HepG2 (cell line): ENCODE results near the gene TM4SF4. TPM values are rescaled to one million over a fixed set of nuclear protein-coding genes. Genes with fewer than 3 reads are reported as not detected.

Experiments
- ATAC-seq: fragments of 200-7000 bp; cut with Tn5 transposase; 3 replicates; pipeline ENCODE4 v1.9.1; 2020; ENCODE audit warnings: mild to moderate bottlenecking, moderate library complexity
- BruUV-seq: library from RNA; stranded (reverse); fragments of 400-500 nt; replicated peaks from 2 replicates; lab custom pipeline; 2021; lab: Mats Ljungman, UMichigan
- CTCF ChIA-PET: fragments of 300-600 bp; formaldehyde crosslinking; extraction: SDS; loops from one replicate; lab custom pipeline; 2021; ENCODE audit warnings: low total read pairs, inconsistent platforms, low intra/inter-chr PET ratio; lab: Yijun Ruan, JAX
- POLR2A ChIA-PET: fragments of 350-600 bp; sonication (Branson Sonifier 250); formaldehyde crosslinking; loops from one replicate; lab custom pipeline; 2020; ENCODE audit warnings: antibody characterized with exemption, inconsistent platforms; lab: Yijun Ruan, JAX
- DNase-seq: peaks from one replicate; pipeline ENCODE4 v3.0.0-alpha.2; 2015; ENCODE audit warnings: low spot score
- FAIRE-seq: peaks from 3 replicates; lab custom pipeline; 2011; peaks lifted over from hg19 to GRCh38; lab: Jason Lieb, UNC
- H2AFZ ChIP-seq: one replicate; pipeline ENCODE4 v1.6.1; 2011; ENCODE audit warnings: low read length, inconsistent platforms
- H3K27ac ChIP-seq: fragments of 300-600 bp; 3 replicates; pipeline ENCODE4 v1.8.0; 2011; ENCODE audit warnings: mixed run types, mild to moderate bottlenecking, mixed read lengths, low read length, inconsistent platforms; ENCODE audit not compliant: insufficient read depth; ENCODE audit errors: extremely low read length
- H3K27me3 ChIP-seq, 2 experiments: fragments of 200-600 bp in 1 of 2; 2 replicates in 1 of 2; 3 replicates in 1 of 2; pipeline versions ENCODE4 v1.6.0 to v1.8.0; 2011; ENCODE audit warnings: low read length in 2 of 2, mild to moderate bottlenecking in 2 of 2, moderate library complexity in 2 of 2, inconsistent platforms in 1 of 2; ENCODE audit not compliant: insufficient read depth in 2 of 2, control insufficient read depth in 1 of 2
- H3K36me3 ChIP-seq, 2 experiments: fragments of 200-600 bp in 1 of 2; replicated peaks in 1 of 2; 2 replicates in 1 of 2; 3 replicates in 1 of 2; pipeline versions ENCODE4 v1.5.1 to v1.8.0; 2011; ENCODE audit warnings: low read length in 2 of 2, inconsistent platforms in 1 of 2; ENCODE audit not compliant: insufficient read depth in 2 of 2, control insufficient read depth in 1 of 2
- H3K4me1 ChIP-seq: 2 replicates; pipeline ENCODE4 v1.5.1; 2012; ENCODE audit warnings: low read length, inconsistent platforms; ENCODE audit not compliant: insufficient read depth
- H3K4me2 ChIP-seq: 2 replicates; pipeline ENCODE4 v1.6.0; 2011; ENCODE audit warnings: low read depth, low read length, inconsistent platforms
- H3K4me3 ChIP-seq, 3 experiments: fragments of 200-600 bp in 1 of 3; sonication (generic), shearing (Covaris generic) in 1 of 3; replicated peaks in 1 of 3; 2 replicates each; pipeline ENCODE4 v1.5.1; 2011 to 2016; ENCODE audit warnings: low read length in 3 of 3, inconsistent platforms in 2 of 3, low read depth in 2 of 3, mild to moderate bottlenecking in 2 of 3, control low read depth in 1 of 3, mixed read lengths in 1 of 3; ENCODE audit not compliant: insufficient read depth in 1 of 3
- H3K79me2 ChIP-seq: one replicate; pipeline ENCODE4 v1.6.1; 2011; ENCODE audit warnings: low read length, inconsistent platforms; ENCODE audit not compliant: insufficient read depth
- H3K9ac ChIP-seq: 2 replicates; pipeline ENCODE4 v1.6.0; 2011; ENCODE audit warnings: mild to moderate bottlenecking, low read depth, low read length, inconsistent platforms; ENCODE audit not compliant: insufficient read depth
- H3K9me3 ChIP-seq: 2 replicates; pipeline ENCODE4 v1.5.1; 2012; ENCODE audit warnings: mild to moderate bottlenecking, low read length
- H4K20me1 ChIP-seq: 2 replicates; pipeline ENCODE4 v1.6.0; 2011; ENCODE audit warnings: inconsistent platforms, mild to moderate bottlenecking, low read length, moderate library complexity; ENCODE audit not compliant: insufficient read depth
- KLF9 ChIP-seq: IDR thresholded peaks from 2 replicates; pipeline ENCODE4 v1.6.1; 2016; ENCODE audit warnings: low read depth
- MAFF ChIP-seq: IDR thresholded peaks from 2 replicates; pipeline ENCODE4 v1.6.1; 2011; ENCODE audit warnings: low read depth, low read length, improper control_type of control experiment
- MAFK ChIP-seq, 2 experiments: IDR thresholded peaks in 1 of 2; conservative IDR thresholded peaks in 1 of 2; 2 replicates each; pipeline ENCODE4 v1.6.1; 2011; ENCODE audit warnings: improper control_type of control experiment in 2 of 2, low read length in 2 of 2
- MIXL1 ChIP-seq: IDR thresholded peaks from 2 replicates; pipeline ENCODE4 v1.6.1; 2016
- NFE2L2 ChIP-seq: fragments of 150-350 bp; IDR thresholded peaks from 2 replicates; pipeline ENCODE4 v1.6.1; 2014; ENCODE audit warnings: low read length
- NR2C2 ChIP-seq: sonication (generic); formaldehyde crosslinking; IDR thresholded peaks from 2 replicates; pipeline ENCODE4 v1.4.0; 2020; ENCODE audit warnings: missing genetic modification reagents, mild to moderate bottlenecking, moderate library complexity, borderline replicate concordance
- NR3C1 ChIP-seq: sonication (generic); formaldehyde crosslinking; IDR thresholded peaks from 2 replicates; pipeline ENCODE4 v1.4.0; 2020; ENCODE audit warnings: missing genetic modification reagents
- RFXANK ChIP-seq: IDR thresholded peaks from 2 replicates; pipeline ENCODE4 v1.6.1; 2016
- TCF7L2 ChIP-seq: IDR thresholded peaks from 2 replicates; pipeline ENCODE4 v1.6.1; 2011; ENCODE audit warnings: mild to moderate bottlenecking, low read depth, low read length, moderate library complexity
- WGBS: methylation state at CpG from one replicate; pipeline ENCODE4 v1.1.6; 2017; ENCODE audit warnings: low lambda C conversion rate; 5-methylcytosine and 5-hydroxymethylcytosine counted together
- in situ Hi-C: cut with HindIII; loops from 2 replicates; pipeline ENCODE4 v1.10.0; 2017; ENCODE audit warnings: low pct_unique_long_range_greater_than_20kb; ENCODE audit not compliant: extremely low pct_ligation_motif_present
- intact Hi-C: fragments of 100-400 bp; cut with micrococcal nuclease; formaldehyde crosslinking; loops from one replicate; pipeline ENCODE4 v1.10.0; 2022; ENCODE audit not compliant: unreplicated experiment
- polyA plus RNA-seq, 8 experiments: library from polyadenylated mRNA; depleted of rRNA in 3 of 8; stranded (reverse) in 7 of 8; unstranded in 1 of 8; fragments of >200 nt; fragmentation: Illumina TruSeq in 4 of 8; extraction: Trizol in 4 of 8; gene quantifications; 2 replicates each; pipeline versions ENCODE4 v1.2.1 to v1.2.3, GENCODE V29; 2011 to 2016; ENCODE audit warnings: low read depth in 4 of 8, missing spikeins in 1 of 8, mixed read lengths in 1 of 8; ENCODE audit not compliant: insufficient read depth in 1 of 8
- total RNA-seq, 5 experiments: library from RNA; depleted of rRNA; stranded (reverse); fragments of >200 nt; fragmentation: Illumina TruSeq; extraction: Trizol; gene quantifications; 2 replicates each; pipeline ENCODE4 v1.2.3, GENCODE V29; 2016; ENCODE audit warnings: low read depth in 1 of 5
- TF ChIP-seq, protein P1 (sequence below): sonication (generic); formaldehyde crosslinking; IDR thresholded peaks from 2 replicates; pipeline ENCODE4 v1.4.0; 2020; ENCODE audit warnings: low read depth, mild to moderate bottlenecking, missing genetic modification reagents
- TF ChIP-seq, protein P2 (sequence below): sonication (generic); formaldehyde crosslinking; IDR thresholded peaks from 2 replicates; pipeline ENCODE4 v1.9.0; 2021; ENCODE audit warnings: missing genetic modification reagents, borderline replicate concordance
- TF ChIP-seq, protein P3 (sequence below): sonication (generic); formaldehyde crosslinking; IDR thresholded peaks from 2 replicates; pipeline ENCODE4 v1.4.0; 2020; ENCODE audit warnings: mild to moderate bottlenecking, missing genetic modification reagents

TM4SF4 gene
- total and polyA plus RNA-seq, 2 of the 13 experiments (the other 11 are each of a cell fraction or from before 2014, with no cell fraction given): 0.63 to 0.95 TPM

DNA sequence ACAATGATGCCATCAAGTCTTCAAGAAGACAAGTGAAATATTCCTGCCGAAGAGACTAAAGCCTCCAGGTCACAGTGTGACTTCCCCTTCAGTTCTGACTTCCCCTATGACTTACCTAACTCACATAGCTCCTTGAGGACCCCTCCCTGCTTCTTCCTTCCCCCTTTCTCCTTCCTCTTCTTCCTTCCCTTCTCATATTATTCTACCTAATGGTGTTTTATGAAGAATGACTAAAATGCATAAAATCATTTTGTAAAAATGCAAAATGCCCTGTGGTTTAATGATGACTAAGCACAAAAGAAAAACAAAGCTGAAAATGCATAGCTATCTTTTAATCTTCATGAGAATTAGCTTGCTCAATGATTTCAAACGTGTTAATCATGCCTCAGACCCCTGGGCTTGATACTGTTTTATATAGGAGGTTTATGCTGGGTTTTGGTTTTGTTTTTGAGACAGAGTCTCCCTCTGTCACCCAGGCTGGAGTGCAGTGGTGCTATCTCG, 26.1 kb upstream of the TM4SF4 start:
- TF ChIP-seq MAFF (peak; percentile 98), MAFK (conservative IDR thresholded peaks at IDR 0.05 in 1 of 2, IDR thresholded peaks at IDR 0.05 in 1 of 2; ENCODE audit: low read length in 2 of 2) (peak; percentile 97 to 98), NFE2L2 (0 out of 2 replicates have a peak, but pooled peaks have one; percentile 25), TCF7L2 (no peak)
- TF ChIP-seq, protein P1, sequence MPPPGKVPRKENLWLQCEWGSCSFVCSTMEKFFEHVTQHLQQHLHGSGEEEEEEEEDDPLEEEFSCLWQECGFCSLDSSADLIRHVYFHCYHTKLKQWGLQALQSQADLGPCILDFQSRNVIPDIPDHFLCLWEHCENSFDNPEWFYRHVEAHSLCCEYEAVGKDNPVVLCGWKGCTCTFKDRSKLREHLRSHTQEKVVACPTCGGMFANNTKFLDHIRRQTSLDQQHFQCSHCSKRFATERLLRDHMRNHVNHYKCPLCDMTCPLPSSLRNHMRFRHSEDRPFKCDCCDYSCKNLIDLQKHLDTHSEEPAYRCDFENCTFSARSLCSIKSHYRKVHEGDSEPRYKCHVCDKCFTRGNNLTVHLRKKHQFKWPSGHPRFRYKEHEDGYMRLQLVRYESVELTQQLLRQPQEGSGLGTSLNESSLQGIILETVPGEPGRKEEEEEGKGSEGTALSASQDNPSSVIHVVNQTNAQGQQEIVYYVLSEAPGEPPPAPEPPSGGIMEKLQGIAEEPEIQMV (CRISPR knock-in tag): no peak
- WGBS: 39% methylated on average over 3 of the region's 3 CpGs
- DNase-seq: no peak
- Histone ChIP-seq H2AFZ (no peak overlapping the region), H3K36me3 (no peaks in the 10 kb centered on the region), H3K4me3 (no peak overlapping the region), H3K27me3 (no peaks in the 10 kb centered on the region), H3K79me2 (no peaks in the 10 kb centered on the region), H3K9ac (no peak overlapping the region), H3K9me3 (peaks cover 21% of the 10 kb centered on the region), H3K4me1 (peaks cover 33% of the 10 kb centered on the region), H4K20me1 (no peaks in the 10 kb centered on the region), H3K4me2 (no peak overlapping the region), H3K27ac (no peak overlapping the region)
- ATAC-seq: no peak
- in situ Hi-C loops (no loop called here), intact Hi-C loops (no loop called here)
- no peak for FAIRE-seq
- ChIA-PET CTCF (no interaction called here), POLR2A (no interaction called here)
- no TSS peak for BruUV-seq

DNA sequence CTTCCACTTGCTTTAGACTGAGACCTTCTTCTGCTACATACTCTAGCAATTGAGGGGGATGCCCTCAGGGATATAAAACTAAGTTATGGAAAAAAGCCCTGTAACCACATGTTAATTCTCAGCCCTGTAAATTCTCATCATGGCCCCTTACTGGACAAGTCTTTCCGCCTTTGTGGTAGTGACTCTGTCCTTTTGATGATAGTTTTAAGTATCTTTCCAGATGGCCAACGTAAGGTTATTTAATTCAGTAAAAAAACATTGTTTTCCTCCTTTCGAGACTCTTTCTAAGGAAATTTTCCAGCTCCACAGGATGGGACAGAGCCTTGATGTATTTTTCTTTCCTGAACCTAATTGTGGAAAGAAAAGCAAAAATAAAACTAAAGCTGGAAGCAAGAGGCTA, 25.3 kb upstream of the TM4SF4 start:
- no peak for DNase-seq
- BruUV-seq: no TSS peak
- POLR2A ChIA-PET: no interaction called here
- intact Hi-C loops (no loop called here), in situ Hi-C loops (no loop called here)
- FAIRE-seq: no peak
- H3K4me1 ChIP-seq: peaks cover 25% of the 10 kb centered on the region
- no peak for ATAC-seq
- peaks cover 21% of the 10 kb centered on the region for H3K9me3 ChIP-seq
- H3K4me2 ChIP-seq: no peak overlapping the region
- no peak overlapping the region for H3K27ac ChIP-seq
- no peaks in the 10 kb centered on the region for H3K36me3 ChIP-seq
- WGBS: 55% methylated on average over 3 of the region's 3 CpGs
- CTCF ChIA-PET: no interaction called here
- no peak overlapping the region for H2AFZ ChIP-seq
- no peak overlapping the region for H3K9ac ChIP-seq
- no peaks in the 10 kb centered on the region for H3K79me2 ChIP-seq
- H3K27me3 ChIP-seq: no peaks in the 10 kb centered on the region
- H3K4me3 ChIP-seq: no peak overlapping the region
- no peaks in the 10 kb centered on the region for H4K20me1 ChIP-seq
- TF ChIP-seq KLF9 (CRISPR knock-in tag) (no peak), RFXANK (no peak), NR3C1 (CRISPR knock-in tag) (no peak), NR2C2 (CRISPR knock-in tag) (no peak), MIXL1 (CRISPR knock-in tag) (no peak)
- TF ChIP-seq, protein P2, sequence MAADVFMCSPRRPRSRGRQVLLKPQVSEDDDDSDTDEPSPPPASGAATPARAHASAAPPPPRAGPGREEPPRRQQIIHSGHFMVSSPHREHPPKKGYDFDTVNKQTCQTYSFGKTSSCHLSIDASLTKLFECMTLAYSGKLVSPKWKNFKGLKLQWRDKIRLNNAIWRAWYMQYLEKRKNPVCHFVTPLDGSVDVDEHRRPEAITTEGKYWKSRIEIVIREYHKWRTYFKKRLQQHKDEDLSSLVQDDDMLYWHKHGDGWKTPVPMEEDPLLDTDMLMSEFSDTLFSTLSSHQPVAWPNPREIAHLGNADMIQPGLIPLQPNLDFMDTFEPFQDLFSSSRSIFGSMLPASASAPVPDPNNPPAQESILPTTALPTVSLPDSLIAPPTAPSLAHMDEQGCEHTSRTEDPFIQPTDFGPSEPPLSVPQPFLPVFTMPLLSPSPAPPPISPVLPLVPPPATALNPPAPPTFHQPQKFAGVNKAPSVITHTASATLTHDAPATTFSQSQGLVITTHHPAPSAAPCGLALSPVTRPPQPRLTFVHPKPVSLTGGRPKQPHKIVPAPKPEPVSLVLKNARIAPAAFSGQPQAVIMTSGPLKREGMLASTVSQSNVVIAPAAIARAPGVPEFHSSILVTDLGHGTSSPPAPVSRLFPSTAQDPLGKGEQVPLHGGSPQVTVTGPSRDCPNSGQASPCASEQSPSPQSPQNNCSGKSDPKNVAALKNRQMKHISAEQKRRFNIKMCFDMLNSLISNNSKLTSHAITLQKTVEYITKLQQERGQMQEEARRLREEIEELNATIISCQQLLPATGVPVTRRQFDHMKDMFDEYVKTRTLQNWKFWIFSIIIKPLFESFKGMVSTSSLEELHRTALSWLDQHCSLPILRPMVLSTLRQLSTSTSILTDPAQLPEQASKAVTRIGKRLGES (CRISPR knock-in tag): no peak
- TF ChIP-seq, protein P3, sequence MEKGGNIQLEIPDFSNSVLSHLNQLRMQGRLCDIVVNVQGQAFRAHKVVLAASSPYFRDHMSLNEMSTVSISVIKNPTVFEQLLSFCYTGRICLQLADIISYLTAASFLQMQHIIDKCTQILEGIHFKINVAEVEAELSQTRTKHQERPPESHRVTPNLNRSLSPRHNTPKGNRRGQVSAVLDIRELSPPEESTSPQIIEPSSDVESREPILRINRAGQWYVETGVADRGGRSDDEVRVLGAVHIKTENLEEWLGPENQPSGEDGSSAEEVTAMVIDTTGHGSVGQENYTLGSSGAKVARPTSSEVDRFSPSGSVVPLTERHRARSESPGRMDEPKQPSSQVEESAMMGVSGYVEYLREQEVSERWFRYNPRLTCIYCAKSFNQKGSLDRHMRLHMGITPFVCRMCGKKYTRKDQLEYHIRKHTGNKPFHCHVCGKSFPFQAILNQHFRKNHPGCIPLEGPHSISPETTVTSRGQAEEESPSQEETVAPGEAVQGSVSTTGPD (CRISPR knock-in tag): no peak
